Activated CD8-positive, alpha-beta memory T cell treated with anti-CD3 and anti-CD28 coated beads for 4 hours (primary cell): Measurements from ENCODE around the gene ENDOU.

Experiments
- DNase-seq, 2 donors: peaks; one replicate each; pipeline ENCODE4 v3.0.0-alpha.2; 2020; ENCODE audit warnings: low read depth in 2 of 2

The ENDOU gene

GRCh38 chr12:47725091-47725772 lies at the start of gene ENDOU:
TSS of gene ENDOU (minus strand) at chr12:47725490. CDS start at chr12:47725413, 77 bp downstream.
- DNase-seq = no peak

- no peak for DNase-seq
These were observed 49.4 kb upstream of the ENDOU start for GRCh38 chr12:47774663-47775062.

- DNase-seq = no peak
These were observed 48.7 kb upstream of the ENDOU start for GRCh38 chr12:47773858-47774580.

GRCh38 chr12:47773062-47773857 lies 48.0 kb upstream of the ENDOU start, which contains the start of gene SLC48A1:
TSS of gene SLC48A1 (plus strand) at chr12:47773238. CDS start at chr12:47773305, 67 bp downstream.
- DNase-seq = peak; percentile 29 to 41

GRCh38 chr12:47772738-47773061 lies 47.4 kb upstream of the ENDOU start:
- no peak for DNase-seq

- no peak for DNase-seq
These were observed 46.9 kb upstream of the ENDOU start for GRCh38 chr12:47772094-47772660.

GRCh38 chr12:47771304-47771703 lies 46.0 kb upstream of the ENDOU start:
- no peak for DNase-seq

GRCh38 chr12:47770086-47770726 lies 44.9 kb upstream of the ENDOU start:
- no peak for DNase-seq

- DNase-seq = no peak
These were observed 44.2 kb upstream of the ENDOU start for GRCh38 chr12:47769234-47770085.

- no peak for DNase-seq
These were observed 43.1 kb upstream of the ENDOU start for GRCh38 chr12:47768323-47768811.

- DNase-seq = peak; percentile 48 to 50
These were observed 42.0 kb upstream of the ENDOU start for GRCh38 chr12:47767216-47767724.

GRCh38 chr12:47766502-47767215 lies 41.4 kb upstream of the ENDOU start:
- no peak for DNase-seq

- DNase-seq = no peak
These were observed 38.4 kb upstream of the ENDOU start for GRCh38 chr12:47763481-47764346.

- DNase-seq = no peak
These were observed 37.7 kb upstream of the ENDOU start for GRCh38 chr12:47762850-47763465.

GRCh38 chr12:47758834-47759690 lies 33.8 kb upstream of the ENDOU start, which contains the start of gene RAPGEF3:
TSS of gene RAPGEF3 (minus strand) at chr12:47758880. CDS start at chr12:47758556, 324 bp downstream.
- DNase-seq = peak; percentile 41 to 46

- no peak for DNase-seq
These were observed 33.2 kb upstream of the ENDOU start for GRCh38 chr12:47758584-47758833.

- no peak for DNase-seq
These were observed 32.7 kb upstream of the ENDOU start for GRCh38 chr12:47757840-47758583.
